H1 (cell line): ENCODE data around the gene CBR3. TPM values are rescaled to one million over a fixed set of nuclear protein-coding genes. Genes with fewer than 3 reads are reported as not detected.

Experiments used
- CTCF ChIA-PET: fragments of 300-600 bp; sonication (Branson Sonifier 250); formaldehyde crosslinking; loops from one replicate; lab custom pipeline; 2021; ENCODE audit not compliant: partially characterized antibody; lab: Charles Lee
- POLR2A ChIA-PET: fragments of 300-600 bp; sonication (Branson Sonifier 250); formaldehyde crosslinking; loops from one replicate; lab custom pipeline; 2021; ENCODE audit warnings: inconsistent platforms; ENCODE audit not compliant: partially characterized antibody; lab: Charles Lee
- DNase-seq, 2 experiments: peaks; one replicate each; pipeline versions ENCODE4 v3.0.0 to v3.0.0-alpha.2; 2010 to 2022; ENCODE audit warnings: low spot score in 2 of 2, low read depth in 1 of 2, mixed read lengths in 1 of 2
- FAIRE-seq: peaks from 2 replicates; lab custom pipeline; 2011; peaks lifted over from hg19 to GRCh38; lab: Jason Lieb, UNC
- H2AFZ ChIP-seq: 2 replicates; pipeline ENCODE4 v1.8.1; 2012; ENCODE audit warnings: low read length, inconsistent platforms
- H2AK5ac ChIP-seq: 2 replicates; pipeline ENCODE4 v1.6.1; 2013; ENCODE audit warnings: low read depth, low read length
- H2BK120ac ChIP-seq: replicated peaks from 2 replicates; pipeline ENCODE3; 2013; ENCODE audit warnings: low read depth, low read length, inconsistent platforms
- H2BK12ac ChIP-seq: 2 replicates; pipeline ENCODE4 v1.6.1; 2013; ENCODE audit warnings: low read depth, low read length
- H2BK15ac ChIP-seq: 2 replicates; pipeline ENCODE4 v1.6.1; 2013; ENCODE audit warnings: low read length
- H2BK20ac ChIP-seq: 2 replicates; pipeline ENCODE4 v1.6.1; 2013; ENCODE audit warnings: low read length
- H2BK5ac ChIP-seq: 2 replicates; pipeline ENCODE4 v1.6.1; 2013; ENCODE audit warnings: low read depth, low read length
- H3K14ac ChIP-seq: 2 replicates; pipeline ENCODE4 v1.6.1; 2013; ENCODE audit warnings: inconsistent platforms; ENCODE audit not compliant: insufficient read length
- H3K18ac ChIP-seq: 2 replicates; pipeline ENCODE4 v1.6.1; 2013; ENCODE audit warnings: low read length; ENCODE audit errors: extremely low read depth
- H3K23ac ChIP-seq: 2 replicates; pipeline ENCODE4 v1.6.1; 2013; ENCODE audit warnings: inconsistent platforms; ENCODE audit not compliant: insufficient read length
- H3K23me2 ChIP-seq: 2 replicates; pipeline ENCODE4 v1.6.1; 2013; ENCODE audit warnings: low read depth, low read length
- H3K27ac ChIP-seq: 2 replicates; pipeline ENCODE4 v1.6.1; 2011; ENCODE audit warnings: low read depth, low read length, inconsistent platforms
- H3K27me3 ChIP-seq, 4 experiments: replicated peaks in 1 of 4; 1 replicate in 1 of 4; 2 replicates in 3 of 4; pipeline versions ENCODE4 v1.6.1 to v1.8.1; 2011 to 2013; ENCODE audit warnings: low read length in 3 of 4, mild to moderate bottlenecking in 3 of 4, inconsistent platforms in 2 of 4, mixed read lengths in 2 of 4, moderate library complexity in 1 of 4; ENCODE audit not compliant: control insufficient read depth in 3 of 4, insufficient read depth in 3 of 4; ENCODE audit errors: extremely low read depth in 1 of 4
- H3K36me3 ChIP-seq, 4 experiments: 2 replicates each; pipeline versions ENCODE4 v1.6.1 to v1.8.1; 2011 to 2013; ENCODE audit warnings: mild to moderate bottlenecking in 4 of 4, low read length in 3 of 4, moderate library complexity in 2 of 4, control low read depth in 1 of 4, inconsistent platforms in 1 of 4; ENCODE audit not compliant: insufficient read depth in 4 of 4, control insufficient read depth in 2 of 4
- H3K4ac ChIP-seq: replicated peaks from 2 replicates; pipeline ENCODE3; 2013; ENCODE audit warnings: low read length, low read depth, mixed read lengths, inconsistent platforms; ENCODE audit not compliant: insufficient read length
- H3K4me1 ChIP-seq, 4 experiments: replicated peaks in 1 of 4; 1 replicate in 1 of 4; 2 replicates in 3 of 4; pipeline versions ENCODE4 v1.6.1 to v1.8.1; 2011 to 2013; ENCODE audit warnings: low read length in 3 of 4, inconsistent platforms in 2 of 4, mixed read lengths in 1 of 4; ENCODE audit not compliant: insufficient read depth in 4 of 4, control insufficient read depth in 3 of 4
- H3K4me2 ChIP-seq, 2 experiments: 2 replicates each; pipeline versions ENCODE4 v1.6.1 to v1.8.1; 2011 to 2013; ENCODE audit warnings: low read depth in 2 of 2, low read length in 2 of 2, control low read depth in 1 of 2, inconsistent platforms in 1 of 2, mild to moderate bottlenecking in 1 of 2; ENCODE audit not compliant: insufficient read depth in 1 of 2
- H3K4me3 ChIP-seq, 4 experiments: fragments of 200-600, 300-600 bp in 1 of 4; sonication (generic), shearing (Covaris generic), sonication (Bioruptor Twin) in 1 of 4; 2 replicates each; pipeline versions ENCODE4 v1.5.1 to v1.8.1; 2011 to 2016; ENCODE audit warnings: low read length in 4 of 4, low read depth in 3 of 4, control low read depth in 2 of 4, inconsistent platforms in 2 of 4, mild to moderate bottlenecking in 2 of 4, mixed read lengths in 1 of 4, moderate library complexity in 1 of 4; ENCODE audit not compliant: insufficient read depth in 2 of 4; ENCODE audit errors: extremely low read depth in 1 of 4
- H3K56ac ChIP-seq: replicated peaks from 2 replicates; pipeline ENCODE3; 2013; ENCODE audit warnings: low read depth, mild to moderate bottlenecking, mixed read lengths, low read length, inconsistent platforms; ENCODE audit not compliant: insufficient read length
- H3K79me1 ChIP-seq: 2 replicates; pipeline ENCODE4 v1.6.1; 2013; ENCODE audit warnings: low read depth, low read length, control low read depth
- H3K79me2 ChIP-seq, 2 experiments: 2 replicates each; pipeline versions ENCODE4 v1.6.1 to v1.8.1; 2012 to 2013; ENCODE audit warnings: low read length in 2 of 2, mild to moderate bottlenecking in 2 of 2, inconsistent platforms in 1 of 2; ENCODE audit not compliant: insufficient read depth in 2 of 2, control insufficient read depth in 1 of 2
- H3K9ac ChIP-seq, 4 experiments: replicated peaks in 1 of 4; 1 replicate in 1 of 4; 2 replicates in 3 of 4; pipeline versions ENCODE4 v1.6.1 to v1.8.1; 2011 to 2013; ENCODE audit warnings: low read depth in 3 of 4, low read length in 3 of 4, control low read depth in 2 of 4, mild to moderate bottlenecking in 2 of 4, moderate library complexity in 2 of 4, inconsistent platforms in 1 of 4; ENCODE audit errors: extremely low read depth in 1 of 4
- H3K9me3 ChIP-seq, 2 experiments: 2 replicates each; pipeline versions ENCODE4 v1.6.1 to v1.8.1; 2012 to 2013; ENCODE audit warnings: mild to moderate bottlenecking in 2 of 2, moderate library complexity in 2 of 2, control low read depth in 1 of 2, inconsistent platforms in 1 of 2, low read depth in 1 of 2, low read length in 1 of 2, mixed read lengths in 1 of 2; ENCODE audit not compliant: insufficient read depth in 2 of 2
- H4K20me1 ChIP-seq, 2 experiments: replicated peaks in 1 of 2; 2 replicates each; pipeline versions ENCODE3 to v1.8.1; 2011 to 2013; ENCODE audit warnings: inconsistent platforms in 2 of 2, low read length in 2 of 2, mild to moderate bottlenecking in 1 of 2; ENCODE audit not compliant: insufficient read depth in 2 of 2, control insufficient read depth in 1 of 2
- H4K5ac ChIP-seq: 2 replicates; pipeline ENCODE4 v1.6.1; 2013; ENCODE audit warnings: low read length, low read depth, mixed read lengths, inconsistent platforms; ENCODE audit not compliant: insufficient read length
- H4K8ac ChIP-seq: 2 replicates; pipeline ENCODE4 v1.8.0; 2013; ENCODE audit warnings: mild to moderate bottlenecking, moderate library complexity, low read length, inconsistent platforms; ENCODE audit not compliant: insufficient read depth; ENCODE audit errors: extremely low read depth
- H4K91ac ChIP-seq: replicated peaks from 2 replicates; pipeline ENCODE3; 2013; ENCODE audit warnings: low read length, mixed read lengths, inconsistent platforms; ENCODE audit not compliant: insufficient read length
- BRCA1 ChIP-seq: IDR thresholded peaks from 2 replicates; pipeline ENCODE4 v1.6.1; 2012; ENCODE audit warnings: low read depth, low read length, improper control_type of control experiment
- CEBPB ChIP-seq: IDR thresholded peaks from 2 replicates; pipeline ENCODE4 v1.6.1; 2012; ENCODE audit warnings: low read depth, low read length
- RAD21 ChIP-seq, 2 experiments: IDR thresholded peaks in 1 of 2; conservative IDR thresholded peaks in 1 of 2; 2 replicates each; pipeline ENCODE4 v1.6.1; 2011; ENCODE audit warnings: low read depth in 2 of 2, low read length in 2 of 2, improper control_type of control experiment in 1 of 2, inconsistent platforms in 1 of 2, mild to moderate bottlenecking in 1 of 2, moderate library complexity in 1 of 2
- RXRA ChIP-seq: IDR thresholded peaks from 2 replicates; pipeline ENCODE4 v1.6.1; 2011; ENCODE audit warnings: low read depth, mild to moderate bottlenecking, low read length, moderate library complexity; ENCODE audit not compliant: insufficient read depth
- SAP30 ChIP-seq: fragments of 300-600 bp; sonication (generic); IDR thresholded peaks from 2 replicates; pipeline ENCODE4 v1.7.1; 2012; ENCODE audit warnings: low read length, moderate library complexity, mild to moderate bottlenecking, inconsistent platforms; ENCODE audit not compliant: insufficient read depth, insufficient replicate concordance
- SRF ChIP-seq: IDR thresholded peaks from 2 replicates; pipeline ENCODE4 v1.6.1; 2011; ENCODE audit warnings: mild to moderate bottlenecking, low read depth, low read length, moderate library complexity
- TAF7 ChIP-seq: optimal IDR thresholded peaks from 2 replicates; pipeline ENCODE3; 2011; ENCODE audit warnings: low read depth, mild to moderate bottlenecking, inconsistent platforms, low read length, moderate library complexity, borderline replicate concordance
- ZNF274 ChIP-seq: IDR thresholded peaks from 2 replicates; pipeline ENCODE4 v1.7.0; 2012; ENCODE audit warnings: low read length, borderline replicate concordance; ENCODE audit errors: extremely low read depth
- WGBS, 2 experiments: shearing (Covaris generic) in 1 of 2; methylation state at CpG; one replicate each; pipeline versions ENCODE4 v1.1.6 to v1.1.7; 2013 to 2015; ENCODE audit warnings: low lambda C conversion rate in 2 of 2, mixed read lengths in 2 of 2, inconsistent platforms in 1 of 2, low coverage in 1 of 2, missing lambda C conversion rate in 1 of 2; ENCODE audit not compliant: insufficient replicate concordance in 2 of 2, insufficient coverage in 1 of 2, insufficient read length in 1 of 2; ENCODE audit errors: extremely low coverage in 1 of 2, missing lambda C conversion rate in 1 of 2; 5-methylcytosine and 5-hydroxymethylcytosine counted together
- polyA plus RNA-seq, 7 experiments: library from polyadenylated mRNA; depleted of rRNA in 3 of 7; stranded (reverse) in 5 of 7; unstranded in 2 of 7; fragments of >200 nt in 5 of 7; fragments of 200-250 nt in 2 of 7; gene quantifications; 1 replicate in 5 of 7; 2 replicates in 1 of 7; 4 replicates in 1 of 7; pipeline versions ENCODE4 v1.2.1 to v1.2.3, GENCODE V29; 2011 to 2013; ENCODE audit warnings: missing spikeins in 2 of 7, mixed read lengths in 2 of 7
- total RNA-seq: library from RNA; stranded (reverse); fragmentation: NEBNext Ultra II Directional; extraction: Animal tissue kit (Norgen Biotek cat#: 25700); gene quantifications from 2 replicates; pipeline ENCODE4 v1.2.1, GENCODE V29; 2021
- TF ChIP-seq, protein P1 (sequence below), 3 experiments: IDR thresholded peaks; 1 replicate in 2 of 3; 2 replicates in 1 of 3; pipeline versions ENCODE4 v1.5.1 to v1.6.1; 2011; ENCODE audit warnings: low read length in 3 of 3, mild to moderate bottlenecking in 3 of 3, inconsistent platforms in 2 of 3, low read depth in 1 of 3, moderate library complexity in 1 of 3; ENCODE audit not compliant: insufficient read depth in 1 of 3; ENCODE audit errors: control extremely low read depth in 1 of 3

CBR3 gene
- total and polyA plus RNA-seq, 2 of the 8 experiments (the other 6 are each of a cell fraction or from before 2014, with no cell fraction given) = 1.2 to 4.3 TPM

DNA sequence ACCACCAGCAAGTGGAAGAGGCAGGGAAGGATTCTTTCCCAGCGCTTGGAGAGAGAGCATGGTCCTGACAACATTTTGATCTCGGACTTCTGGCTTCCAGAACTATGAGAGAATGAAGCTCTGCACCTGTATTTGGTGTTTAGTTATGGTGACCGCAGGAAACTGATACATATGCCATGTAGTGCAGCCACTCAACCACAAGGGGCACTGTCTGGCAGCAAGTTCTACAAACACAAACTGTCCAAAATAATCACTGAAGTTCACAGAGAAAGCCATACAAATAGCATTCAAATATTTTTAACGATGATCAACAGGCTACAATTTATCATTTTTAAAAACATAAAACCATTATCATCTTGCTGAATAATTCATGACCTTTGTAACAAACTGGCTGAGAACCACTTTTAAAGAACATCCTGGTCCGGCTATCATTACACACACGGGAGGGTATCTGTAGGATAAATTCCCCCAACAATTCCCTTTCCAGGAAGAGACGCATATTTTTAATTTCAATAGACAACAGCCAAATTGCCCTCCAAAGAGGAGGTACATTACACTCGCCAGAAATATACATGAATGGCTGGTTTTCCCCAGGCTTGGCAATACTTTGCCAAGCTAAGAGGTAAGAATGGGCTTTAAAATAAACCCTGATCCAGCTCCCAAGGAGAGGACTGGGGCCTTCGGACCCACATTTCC lies 9.2 kb upstream of the CBR3 start:
- no peak overlapping the region for H3K18ac ChIP-seq
- POLR2A ChIA-PET = interaction anchor here (1.0 kb wide), 1 partner anchor 10 kb away, joined by 3 read pairs; no protein-coding TSS in a partner anchor
- H3K14ac ChIP-seq = no peak overlapping the region
- no peaks in the 10 kb centered on the region for H3K36me3 ChIP-seq
- no peak overlapping the region for H2BK120ac ChIP-seq
- H2BK20ac ChIP-seq = no peak overlapping the region
- no peak overlapping the region for H2BK15ac ChIP-seq
- peak; percentile 39 for FAIRE-seq
- H3K4me3 ChIP-seq = no peak overlapping the region
- H3K27me3 ChIP-seq = peaks cover 0 to 3% (median 0%) of the 10 kb centered on the region in 4 experiments; a peak in 2 of 7 replicates
- no peak overlapping the region for H3K4ac ChIP-seq
- H4K91ac ChIP-seq = no peak overlapping the region
- H3K23ac ChIP-seq = no peak overlapping the region
- H3K27ac ChIP-seq = no peak overlapping the region
- no peaks in the 10 kb centered on the region for H3K79me1 ChIP-seq
- H4K20me1 ChIP-seq = no peaks in the 10 kb centered on the region
- H3K56ac ChIP-seq = no peak overlapping the region
- 56% methylated on average over 9 of the region's 9 CpGs; no CpG with 5 or more reads in 1 of the 2 experiments for WGBS, 2 experiments
- no peak overlapping the region for H3K9ac ChIP-seq
- TF ChIP-seq TAF7 = no peak
- TF ChIP-seq, protein P1, sequence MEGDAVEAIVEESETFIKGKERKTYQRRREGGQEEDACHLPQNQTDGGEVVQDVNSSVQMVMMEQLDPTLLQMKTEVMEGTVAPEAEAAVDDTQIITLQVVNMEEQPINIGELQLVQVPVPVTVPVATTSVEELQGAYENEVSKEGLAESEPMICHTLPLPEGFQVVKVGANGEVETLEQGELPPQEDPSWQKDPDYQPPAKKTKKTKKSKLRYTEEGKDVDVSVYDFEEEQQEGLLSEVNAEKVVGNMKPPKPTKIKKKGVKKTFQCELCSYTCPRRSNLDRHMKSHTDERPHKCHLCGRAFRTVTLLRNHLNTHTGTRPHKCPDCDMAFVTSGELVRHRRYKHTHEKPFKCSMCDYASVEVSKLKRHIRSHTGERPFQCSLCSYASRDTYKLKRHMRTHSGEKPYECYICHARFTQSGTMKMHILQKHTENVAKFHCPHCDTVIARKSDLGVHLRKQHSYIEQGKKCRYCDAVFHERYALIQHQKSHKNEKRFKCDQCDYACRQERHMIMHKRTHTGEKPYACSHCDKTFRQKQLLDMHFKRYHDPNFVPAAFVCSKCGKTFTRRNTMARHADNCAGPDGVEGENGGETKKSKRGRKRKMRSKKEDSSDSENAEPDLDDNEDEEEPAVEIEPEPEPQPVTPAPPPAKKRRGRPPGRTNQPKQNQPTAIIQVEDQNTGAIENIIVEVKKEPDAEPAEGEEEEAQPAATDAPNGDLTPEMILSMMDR (IDR thresholded peaks at IDR 0.05; ENCODE audit: control extremely low read depth in 1 of 3, insufficient read depth in 1 of 3, low read depth in 1 of 3, low read length in 3 of 3) = peak; percentile 60 to 94 (median 62)
- TF ChIP-seq CEBPB = no peak
- no peak for TF ChIP-seq ZNF274
- TF ChIP-seq BRCA1 = no peak
- TF ChIP-seq RAD21 (IDR thresholded peaks at IDR 0.05 in 1 of 2, conservative IDR thresholded peaks at IDR 0.05 in 1 of 2; ENCODE audit: low read depth in 2 of 2, low read length in 2 of 2) = peak; percentile 50 to 56
- TF ChIP-seq SAP30 = no peak
- no peak for TF ChIP-seq RXRA
- TF ChIP-seq SRF = no peak
- TF ChIP-seq, all 59 proteins: peak for 2
- H2AFZ ChIP-seq = no peak overlapping the region
- H3K4me1 ChIP-seq = peaks cover 0 to 3% (median 0%) of the 10 kb centered on the region in 4 experiments; a peak in 2 of 7 replicates
- DNase-seq = peak in 1 of 2 experiments; percentile 71
- H4K5ac ChIP-seq = no peak overlapping the region
- H3K9me3 ChIP-seq = no peaks in the 10 kb centered on the region
- H4K8ac ChIP-seq = no peak overlapping the region
- CTCF ChIA-PET = interaction anchor here (0.5 to 5.2 kb wide), 27 partner anchors 8 to 394 kb away, joined by 3 to 25 read pairs (median 4); partner anchors contain the start of gene CBR3
- H3K23me2 ChIP-seq = no peaks in the 10 kb centered on the region; the same call in 1 of the 2 replicates
- no peaks in the 10 kb centered on the region for H3K79me2 ChIP-seq
- no peak overlapping the region for H3K4me2 ChIP-seq
- no peak overlapping the region for H2BK5ac ChIP-seq
- no peak overlapping the region for H2BK12ac ChIP-seq
- H2AK5ac ChIP-seq = no peak overlapping the region
